Activated T-cell treated with anti-CD3 and anti-CD28 coated beads, Interleukin-2, amount 50 U/mL, for 24 hours (primary cell): ENCODE results near the gene FARP2.
"Not testable (repeated sequence)": the region's sequence is repeated elsewhere in the genome, so short reads cannot be mapped to it uniquely, and the experiment has no call there.

Source experiments
- DNase-seq: peaks from one replicate; pipeline ENCODE4 v3.0.0-alpha.2; 2020
- H3K27ac Mint-ChIP-seq: 2 replicates; pipeline ENCODE4 v1.8.0; 2020; ENCODE audit warnings: mild to moderate bottlenecking, mixed read lengths
- H3K27me3 Mint-ChIP-seq: 2 replicates; pipeline ENCODE4 v1.8.0; 2020; ENCODE audit warnings: mixed read lengths
- H3K36me3 Mint-ChIP-seq: 2 replicates; pipeline ENCODE4 v1.8.0; 2020; ENCODE audit warnings: low read depth, mixed read lengths
- H3K4me1 Mint-ChIP-seq: 2 replicates; pipeline ENCODE4 v1.8.0; 2020; ENCODE audit warnings: low read depth, mixed read lengths
- H3K4me3 Mint-ChIP-seq: 2 replicates; pipeline ENCODE4 v1.8.0; 2020; ENCODE audit warnings: mild to moderate bottlenecking, moderate library complexity, mixed read lengths
- H3K9me3 Mint-ChIP-seq: 2 replicates; pipeline ENCODE4 v1.8.0; 2020; ENCODE audit warnings: mixed read lengths

FARP2 gene

DNA sequence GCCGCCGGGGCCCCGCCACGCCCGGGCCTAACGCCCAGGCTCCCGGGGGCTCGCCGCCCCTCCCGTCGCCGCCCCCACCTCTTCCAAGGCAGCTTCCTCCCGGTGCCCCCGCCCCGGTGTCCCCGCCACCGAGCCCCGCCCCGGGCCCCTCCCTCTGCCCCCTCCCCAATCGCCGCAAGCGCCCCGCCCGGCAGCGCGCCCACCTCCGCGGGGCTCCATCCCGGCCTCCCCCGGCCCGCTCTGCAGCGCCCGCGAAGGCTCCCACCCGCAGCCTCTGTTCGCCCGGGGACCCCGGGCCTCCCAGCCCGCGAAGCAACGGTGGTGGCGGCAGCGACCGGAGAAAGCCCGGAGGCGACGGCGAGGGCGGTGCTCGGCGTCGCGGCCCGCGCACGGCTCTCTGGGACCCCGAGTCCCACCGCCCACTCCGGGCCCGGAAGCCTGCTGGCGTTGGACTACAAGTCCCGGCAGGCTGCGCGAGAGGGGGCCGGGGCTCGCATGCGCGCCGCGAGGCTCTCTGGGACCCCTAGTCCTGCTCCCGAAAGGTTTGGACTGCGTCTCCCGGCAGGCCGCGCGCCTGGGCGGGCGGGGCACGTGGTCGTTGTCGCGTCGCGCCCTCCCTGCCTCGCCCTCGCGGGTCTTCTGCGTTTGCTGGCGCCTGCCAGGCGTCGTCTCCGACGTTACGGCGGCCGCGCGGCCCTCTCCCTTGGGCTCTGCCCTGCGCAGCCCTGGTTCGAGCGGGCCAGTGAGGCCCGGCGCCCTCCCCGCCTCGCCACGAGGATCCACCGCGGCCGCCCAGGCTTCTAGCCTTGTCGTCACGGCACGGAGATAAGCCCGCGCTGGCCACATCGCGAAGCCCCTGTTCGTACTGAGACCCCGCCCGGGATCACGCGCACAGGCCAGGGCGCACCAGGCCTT lies 152.4 kb downstream of the FARP2 start, which contains the start of gene STK25:
STK25 (minus strand) TSS at position 345 of the 915 bp plus-strand sequence. CDS start 549 bp downstream, outside the sequence.
- Mint-ChIP-seq H3K4me3 (peak within 1 kb of the TSS; percentile 84), H3K4me1 (peaks cover 29% of the 10 kb centered on the region)
- peak; percentile 98 for DNase-seq

DNA sequence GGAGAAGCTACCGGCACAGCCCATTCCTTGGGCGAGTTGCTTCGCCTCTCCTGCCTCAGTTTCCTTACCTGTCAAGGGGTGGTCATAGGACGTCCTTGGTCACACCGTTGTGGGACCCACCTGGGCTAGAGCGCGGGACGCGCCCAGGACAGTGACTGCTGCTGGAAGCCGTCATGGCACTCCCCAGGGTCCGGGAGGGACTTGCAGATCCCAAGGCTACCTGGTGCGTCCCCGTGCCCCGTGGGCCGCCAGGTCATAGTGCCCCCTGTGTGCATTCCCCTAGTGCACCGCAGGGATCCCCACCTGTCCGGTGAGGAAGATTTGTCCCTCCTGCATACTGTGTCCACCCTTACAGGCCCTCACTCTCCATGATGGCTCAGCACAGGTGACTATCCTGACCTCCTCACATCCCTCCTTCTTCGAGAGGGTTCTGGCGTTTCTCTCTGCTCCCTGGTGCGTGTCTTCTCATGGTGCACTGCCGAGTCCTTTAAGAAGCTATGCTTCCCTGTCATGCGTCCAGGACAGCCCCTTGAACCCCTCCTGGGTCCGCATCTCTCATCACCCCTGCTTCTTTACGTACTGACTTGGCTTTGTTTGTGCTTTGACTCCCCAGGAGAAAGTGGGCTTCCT lies 153.2 kb downstream of the FARP2 start:
- DNase-seq = no peak
- peaks cover 3% of the 10 kb centered on the region for H3K9me3 Mint-ChIP-seq
- peak overlapping the region; percentile 46 for H3K4me3 Mint-ChIP-seq
- peaks cover 20% of the 10 kb centered on the region for H3K36me3 Mint-ChIP-seq
- no peaks in the 10 kb centered on the region for H3K27me3 Mint-ChIP-seq
- H3K27ac Mint-ChIP-seq = peak overlapping the region; percentile 61
- H3K4me1 Mint-ChIP-seq = peaks cover 29% of the 10 kb centered on the region

More for the DNA sequence above, 152.4 kb downstream of the FARP2 start, which contains the start of gene STK25:
- Mint-ChIP-seq H3K9me3 (peaks cover 3% of the 10 kb centered on the region), H3K27me3 (no peaks in the 10 kb centered on the region), H3K36me3 (peaks cover 24% of the 10 kb centered on the region), H3K27ac (peak within 1 kb of the TSS; percentile 81)

- Mint-ChIP-seq H3K4me3 (no peak overlapping the region), H3K36me3 (peaks cover 13% of the 10 kb centered on the region), H3K27ac (no peak overlapping the region), H3K27me3 (no peaks in the 10 kb centered on the region), H3K4me1 (peaks cover 32% of the 10 kb centered on the region), H3K9me3 (peaks cover 3% of the 10 kb centered on the region)
- no peak for DNase-seq
Observed at GRCh38 chr2:241511091-241511741, 155.1 kb downstream of the FARP2 start.

- peaks cover 7% of the 10 kb centered on the region for H3K9me3 Mint-ChIP-seq
- H3K27ac Mint-ChIP-seq = no peak overlapping the region
- no peak overlapping the region for H3K4me3 Mint-ChIP-seq
- H3K27me3 Mint-ChIP-seq = peaks cover under 1% of the 10 kb centered on the region
- H3K36me3 Mint-ChIP-seq = no peaks in the 10 kb centered on the region
- no peak for DNase-seq
- peaks cover 12% of the 10 kb centered on the region for H3K4me1 Mint-ChIP-seq
Observed at GRCh38 chr2:241514553-241514952, 158.5 kb downstream of the FARP2 start.

DNA sequence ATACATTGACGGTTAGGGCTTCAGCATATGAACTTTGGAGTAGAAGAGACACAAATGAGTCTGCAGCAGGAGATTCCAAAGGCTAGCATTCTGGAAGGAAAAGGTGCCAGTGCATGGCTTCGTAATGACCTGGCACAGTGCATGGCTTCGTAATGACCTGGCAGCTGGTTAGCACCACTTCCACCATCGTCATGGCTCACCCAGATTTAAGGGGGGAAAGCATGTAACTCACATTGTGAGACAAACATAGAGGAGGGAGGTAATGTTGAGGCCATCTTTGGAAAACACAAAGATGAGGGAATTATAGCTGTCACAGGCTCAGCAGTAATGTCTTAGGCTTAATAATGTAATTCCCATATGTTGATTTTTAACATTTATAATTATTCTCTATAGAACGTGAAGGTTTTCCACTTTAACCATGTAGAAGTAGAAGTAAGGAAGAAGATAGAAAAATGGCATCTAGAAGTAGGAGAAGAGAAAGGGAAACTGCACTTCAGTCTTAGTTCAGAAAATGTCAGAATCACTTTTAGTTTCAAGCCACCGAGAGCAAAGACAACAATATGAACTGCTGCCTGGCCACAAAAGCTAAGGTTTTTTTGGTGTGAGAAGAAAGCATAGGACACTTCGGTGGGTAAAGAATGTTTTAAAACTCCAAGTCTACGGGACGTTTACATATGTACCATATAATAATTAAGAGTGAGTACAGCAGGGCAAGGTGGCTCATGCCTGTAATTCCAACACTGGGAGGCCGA lies 159.1 kb downstream of the FARP2 start:
- H3K27ac Mint-ChIP-seq = peak overlapping the region; percentile 50
- peaks cover 10% of the 10 kb centered on the region for H3K4me1 Mint-ChIP-seq
- DNase-seq = no peak
- H3K9me3 Mint-ChIP-seq = peaks cover 6% of the 10 kb centered on the region
- H3K27me3 Mint-ChIP-seq = peaks cover 3% of the 10 kb centered on the region
- peak overlapping the region; percentile 13 for H3K4me3 Mint-ChIP-seq
- no peaks in the 10 kb centered on the region for H3K36me3 Mint-ChIP-seq

DNA sequence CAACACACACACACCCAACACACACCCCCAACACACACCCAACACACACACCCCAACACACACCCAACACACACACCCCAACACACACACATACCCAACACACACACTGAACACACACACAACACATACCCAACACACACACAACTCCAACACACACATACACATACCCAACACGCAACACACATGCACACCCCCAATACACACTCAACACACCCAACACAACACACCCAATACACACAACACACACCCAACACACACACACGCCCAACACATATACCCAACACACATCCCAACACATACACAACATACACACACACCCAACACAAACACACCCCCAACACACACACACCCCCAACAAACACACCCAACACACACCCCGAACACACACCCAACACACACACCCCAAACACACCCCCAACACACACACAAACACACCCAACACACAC lies 160.5 kb downstream of the FARP2 start:
- no peak for DNase-seq
- no peaks in the 10 kb centered on the region for H3K36me3 Mint-ChIP-seq
- H3K27me3 Mint-ChIP-seq = peaks cover 8% of the 10 kb centered on the region
- peaks cover 10% of the 10 kb centered on the region for H3K4me1 Mint-ChIP-seq
- peaks cover 6% of the 10 kb centered on the region for H3K9me3 Mint-ChIP-seq
- H3K4me3 Mint-ChIP-seq = no peak overlapping the region
- H3K27ac Mint-ChIP-seq = no peak overlapping the region

GRCh38 chr2:241517297-241517696 lies 161.2 kb downstream of the FARP2 start:
- Mint-ChIP-seq H3K4me3 (no peak overlapping the region), H3K27ac (no peak overlapping the region), H3K27me3 (peaks cover 10% of the 10 kb centered on the region), H3K9me3 (peaks cover 6% of the 10 kb centered on the region), H3K4me1 (peaks cover 10% of the 10 kb centered on the region), H3K36me3 (no peaks in the 10 kb centered on the region)
- no peak for DNase-seq

GRCh38 chr2:241519669-241520068 lies 163.6 kb downstream of the FARP2 start:
- Mint-ChIP-seq H3K4me3 (no peak overlapping the region), H3K27me3 (peaks cover 14% of the 10 kb centered on the region), H3K36me3 (no peaks in the 10 kb centered on the region), H3K27ac (no peak overlapping the region), H3K9me3 (peaks cover 6% of the 10 kb centered on the region), H3K4me1 (peaks cover 10% of the 10 kb centered on the region)
- DNase-seq = no peak

DNA sequence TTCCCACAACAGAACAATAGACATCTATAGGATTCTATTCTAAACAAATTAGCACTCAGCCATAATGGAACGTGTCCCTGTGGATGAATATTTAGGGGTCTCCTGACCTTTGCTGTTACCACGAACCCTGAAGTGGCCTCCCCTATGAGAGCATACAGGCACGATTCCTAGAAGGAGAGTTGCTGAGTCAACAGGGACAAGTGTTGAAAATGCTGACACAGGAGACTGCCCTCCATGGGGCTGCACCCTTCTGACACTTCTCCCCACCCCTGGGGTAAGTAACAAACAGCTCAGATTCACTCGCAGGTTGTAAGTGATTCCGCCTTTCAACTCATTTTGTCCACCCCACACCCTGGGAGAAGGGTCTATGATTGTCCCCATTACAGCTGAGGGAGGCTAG lies 166.4 kb downstream of the FARP2 start:
- no peak overlapping the region for H3K27ac Mint-ChIP-seq

DNA sequence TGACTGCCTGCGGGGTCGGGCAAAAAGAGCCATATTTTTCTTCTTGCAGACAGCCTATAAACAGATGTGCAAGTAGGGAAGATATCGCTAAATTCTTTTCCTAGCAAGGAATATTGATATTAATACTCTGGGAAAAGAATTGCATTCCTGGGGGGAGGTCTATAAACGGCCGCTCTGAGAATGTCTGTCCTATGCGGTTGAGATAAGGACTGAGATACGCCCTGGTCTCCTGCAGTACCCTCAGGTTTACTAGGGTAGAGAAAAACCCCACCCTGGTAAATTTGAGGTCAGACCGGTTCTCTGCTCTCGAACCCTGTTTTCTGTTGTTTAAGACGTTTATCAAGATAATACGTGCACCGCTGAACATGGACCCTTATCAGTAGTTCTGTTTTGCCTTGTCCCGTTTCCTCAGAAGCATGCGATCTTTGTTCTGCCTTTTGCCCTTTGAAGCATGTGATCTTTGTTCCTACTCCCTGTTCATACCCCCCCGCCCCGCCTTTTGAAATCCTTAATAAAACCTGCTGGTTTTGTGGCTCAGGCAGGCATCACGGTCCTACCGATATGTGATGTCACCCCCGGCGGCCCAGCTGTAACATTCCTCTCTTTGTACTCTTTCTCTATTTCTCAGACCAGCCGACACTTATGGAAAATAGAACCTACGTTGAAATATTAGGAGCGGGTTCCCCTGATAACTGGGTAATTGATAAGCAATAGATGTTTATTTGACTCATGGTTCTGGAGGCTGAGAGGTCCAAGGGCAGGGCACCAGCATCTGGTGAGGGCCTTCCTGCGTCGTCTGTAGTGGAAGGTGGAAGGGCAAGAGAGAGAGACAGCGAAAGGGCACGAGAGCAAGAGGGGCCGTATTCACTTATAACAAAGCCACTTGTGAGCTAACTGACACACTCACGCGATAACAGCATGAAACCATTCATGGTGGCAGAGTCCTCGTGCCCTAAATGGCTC lies 170.0 kb downstream of the FARP2 start:
- H3K36me3 Mint-ChIP-seq = not testable (repeated sequence)

More for the DNA sequence above, 166.4 kb downstream of the FARP2 start:
- DNase-seq = no peak
- H3K4me3 Mint-ChIP-seq = no peak overlapping the region
- H3K4me1 Mint-ChIP-seq = no peaks in the 10 kb centered on the region
- no peaks in the 10 kb centered on the region for H3K36me3 Mint-ChIP-seq
- H3K9me3 Mint-ChIP-seq = peaks cover 8% of the 10 kb centered on the region
- peaks cover 14% of the 10 kb centered on the region for H3K27me3 Mint-ChIP-seq

GRCh38 chr2:241530571-241530970 lies 174.5 kb downstream of the FARP2 start:
- Mint-ChIP-seq H3K36me3 (no peaks in the 10 kb centered on the region), H3K4me3 (no peak overlapping the region), H3K27ac (no peak overlapping the region), H3K27me3 (no peaks in the 10 kb centered on the region), H3K4me1 (no peaks in the 10 kb centered on the region), H3K9me3 (peaks cover 6% of the 10 kb centered on the region)
- DNase-seq = no peak

More for the DNA sequence above, 170.0 kb downstream of the FARP2 start:
- not testable (repeated sequence) for H3K4me1 Mint-ChIP-seq, H3K4me3 Mint-ChIP-seq, DNase-seq, H3K27me3 Mint-ChIP-seq, H3K9me3 Mint-ChIP-seq, H3K27ac Mint-ChIP-seq

DNA sequence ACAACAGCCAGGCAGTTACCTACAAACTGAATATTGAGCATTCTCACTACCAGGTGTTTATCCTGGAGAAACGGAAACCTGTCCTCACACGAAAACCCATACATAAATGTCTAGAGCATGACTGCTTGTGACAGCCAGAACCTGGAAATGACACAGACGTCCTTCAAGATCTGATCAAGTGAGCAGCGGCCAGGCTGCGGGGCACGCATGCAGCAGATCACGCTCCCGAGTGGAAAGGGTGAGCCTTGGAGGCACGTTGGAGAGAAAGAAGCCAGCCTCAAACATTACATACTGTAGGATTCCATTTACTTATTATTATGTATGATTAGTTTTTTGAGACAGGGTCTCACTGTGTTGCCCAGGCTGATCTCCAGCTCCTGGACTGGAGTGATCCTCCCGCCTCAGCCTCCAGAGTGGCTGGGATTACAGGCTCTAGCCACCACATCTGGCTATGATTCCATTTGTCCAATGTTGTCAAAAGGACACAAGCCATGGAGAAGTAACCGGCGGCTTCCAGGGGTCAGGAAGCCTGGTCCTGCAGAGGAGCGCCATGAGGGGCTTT lies 175.2 kb downstream of the FARP2 start:
- H3K9me3 Mint-ChIP-seq = peaks cover 2% of the 10 kb centered on the region
- H3K4me3 Mint-ChIP-seq = no peak overlapping the region
- DNase-seq = no peak
- H3K27ac Mint-ChIP-seq = no peak overlapping the region
- H3K4me1 Mint-ChIP-seq = no peaks in the 10 kb centered on the region
- H3K36me3 Mint-ChIP-seq = no peaks in the 10 kb centered on the region
- no peaks in the 10 kb centered on the region for H3K27me3 Mint-ChIP-seq

GRCh38 chr2:241532168-241532567 lies 176.1 kb downstream of the FARP2 start:
- H3K9me3 Mint-ChIP-seq = no peaks in the 10 kb centered on the region
- no peaks in the 10 kb centered on the region for H3K27me3 Mint-ChIP-seq
- no peaks in the 10 kb centered on the region for H3K4me1 Mint-ChIP-seq
- DNase-seq = no peak
- no peaks in the 10 kb centered on the region for H3K36me3 Mint-ChIP-seq
- H3K4me3 Mint-ChIP-seq = no peak overlapping the region
- no peak overlapping the region for H3K27ac Mint-ChIP-seq
